GM19467 (cell line): ENCODE measurements around the gene WWC1.
"Not testable (repeated sequence)": the region's sequence is repeated elsewhere in the genome, so short reads cannot be mapped to it uniquely, and the experiment has no call there.

Experiments used
- ATAC-seq: cut with Tn5 transposase; IDR thresholded peaks from one replicate; pipeline ENCODE4 v1.9.1; 2021; ENCODE audit warnings: mild to moderate bottlenecking, moderate library complexity; ENCODE audit not compliant: unreplicated experiment

The WWC1 gene

GRCh38 chr5:168329302-168329701, 37.9 kb downstream of the WWC1 start:
- ATAC-seq, result no peak

- ATAC-seq, result no peak
Observed at GRCh38 chr5:168332042-168332441, 40.6 kb downstream of the WWC1 start.

- no peak for ATAC-seq
Observed at GRCh38 chr5:168334280-168334679, 42.8 kb downstream of the WWC1 start.

- ATAC-seq, result no peak
Observed at GRCh38 chr5:168334695-168335094, 43.2 kb downstream of the WWC1 start.

GRCh38 chr5:168337361-168337760, 45.9 kb downstream of the WWC1 start:
- no peak for ATAC-seq

GRCh38 chr5:168339109-168339771, 47.8 kb downstream of the WWC1 start:
- ATAC-seq, result no peak

- not testable (repeated sequence) for ATAC-seq
Observed at GRCh38 chr5:168339772-168340140, 48.3 kb downstream of the WWC1 start.

GRCh38 chr5:168340487-168340886, 49.0 kb downstream of the WWC1 start:
- no peak for ATAC-seq

- no peak for ATAC-seq
Observed at GRCh38 chr5:168341178-168341577, 49.7 kb downstream of the WWC1 start.

- ATAC-seq, result no peak
Observed at GRCh38 chr5:168342151-168342825, 50.8 kb downstream of the WWC1 start.

GRCh38 chr5:168342985-168343384, 51.5 kb downstream of the WWC1 start:
- no peak for ATAC-seq

GRCh38 chr5:168346417-168346816, 55.0 kb downstream of the WWC1 start:
- no peak for ATAC-seq

- peak; percentile 55 for ATAC-seq
Observed at GRCh38 chr5:168347368-168348083, 56.1 kb downstream of the WWC1 start.

GRCh38 chr5:168348084-168348414, 56.6 kb downstream of the WWC1 start:
- no peak for ATAC-seq

- no peak for ATAC-seq
Observed at GRCh38 chr5:168350315-168350714, 58.9 kb downstream of the WWC1 start.

GRCh38 chr5:168353216-168353957, 61.9 kb downstream of the WWC1 start:
- ATAC-seq, result no peak

- no peak for ATAC-seq
Observed at GRCh38 chr5:168354397-168354796, 63.0 kb downstream of the WWC1 start.

- no peak for ATAC-seq
Observed at GRCh38 chr5:168356171-168356570, 64.7 kb downstream of the WWC1 start.

- ATAC-seq, result no peak
Observed at GRCh38 chr5:168356592-168356991, 65.1 kb downstream of the WWC1 start.

- ATAC-seq, result no peak
Observed at GRCh38 chr5:168357876-168358275, 66.4 kb downstream of the WWC1 start.

GRCh38 chr5:168359820-168360460, 68.5 kb downstream of the WWC1 start:
- ATAC-seq, result no peak
